Natural killer cell (primary cell): ENCODE data around the gene POU2F1. TPM values are rescaled to one million over a fixed set of nuclear protein-coding genes. Genes with fewer than 3 reads are reported as not detected.

ENCODE experiments used
- ATAC-seq, 3 donors: fragments of 150-1000 bp in 2 of 3; fragments of 200-7000 bp in 1 of 3; cut with Tn5 transposase; 1 replicate in 1 of 3; 2 replicates in 2 of 3; pipeline ENCODE4 v1.10.0; 2021; ENCODE audit warnings: mild to moderate bottlenecking in 2 of 3, moderate library complexity in 2 of 3
- DNase-seq, 2 donors: peaks; one replicate each; pipeline versions ENCODE4 v3.0.0 to v3.0.0-alpha.2; 2013 to 2021; ENCODE audit warnings: mixed read lengths in 1 of 2
- H3K27ac ChIP-seq: one replicate; pipeline ENCODE4 v1.5.1; 2013; ENCODE audit warnings: mild to moderate bottlenecking, low read length
- H3K27me3 ChIP-seq: one replicate; pipeline ENCODE4 v1.6.1; 2013; ENCODE audit warnings: low read length; ENCODE audit not compliant: control insufficient read depth, insufficient read depth
- H3K36me3 ChIP-seq: one replicate; pipeline ENCODE4 v1.6.1; 2013; ENCODE audit warnings: low read length; ENCODE audit not compliant: control insufficient read depth, insufficient read depth
- H3K4me1 ChIP-seq: one replicate; pipeline ENCODE4 v1.6.1; 2013; ENCODE audit warnings: low read length; ENCODE audit not compliant: control insufficient read depth, insufficient read depth
- H3K4me3 ChIP-seq: one replicate; pipeline ENCODE4 v1.5.1; 2013; ENCODE audit warnings: low read length
- H3K9me3 ChIP-seq: one replicate; pipeline ENCODE4 v1.6.1; 2013; ENCODE audit warnings: low read length; ENCODE audit not compliant: control insufficient read depth, insufficient read depth
- H3K27ac Mint-ChIP-seq, 2 donors: one replicate each; pipeline ENCODE4 v1.8.0; 2022; ENCODE audit warnings: mild to moderate bottlenecking in 2 of 2, mixed read lengths in 2 of 2, moderate library complexity in 1 of 2
- H3K27me3 Mint-ChIP-seq, 2 donors: one replicate each; pipeline ENCODE4 v1.8.0; 2022; ENCODE audit warnings: low read depth in 2 of 2, mixed read lengths in 2 of 2
- H3K36me3 Mint-ChIP-seq: one replicate; pipeline ENCODE4 v1.8.0; 2022; ENCODE audit warnings: mixed read lengths
- H3K4me1 Mint-ChIP-seq, 2 donors: one replicate each; pipeline ENCODE4 v1.8.0; 2022; ENCODE audit warnings: mixed read lengths in 2 of 2
- H3K4me3 Mint-ChIP-seq: one replicate; pipeline ENCODE4 v1.8.0; 2022; ENCODE audit warnings: mild to moderate bottlenecking, moderate library complexity, mixed read lengths
- H3K9me3 Mint-ChIP-seq, 2 donors: one replicate each; pipeline ENCODE4 v1.8.0; 2022; ENCODE audit warnings: mixed read lengths in 2 of 2
- CTCF ChIP-seq: fragments of 200-600 bp; IDR thresholded peaks from one replicate; pipeline ENCODE4 v1.8.0; 2022; ENCODE audit warnings: antibody characterized with exemption
- WGBS: methylation state at CpG from one replicate; pipeline ENCODE4 v1.1.7; 2013; ENCODE audit warnings: missing lambda C conversion rate; ENCODE audit not compliant: insufficient coverage; 5-methylcytosine and 5-hydroxymethylcytosine counted together
- intact Hi-C: fragments of 100-400 bp; cut with micrococcal nuclease; formaldehyde crosslinking; loops from one replicate; pipeline ENCODE4 v1.14.2; 2022
- total RNA-seq, 4 donors: library from RNA; stranded (reverse); fragments of 120-200 nt in 1 of 4; gene quantifications; one replicate each; pipeline versions ENCODE4 v1.2.3 to v1.2.4, GENCODE V29; 2013 to 2022

The POU2F1 gene
- total RNA-seq = 10 to 100 TPM; 39.8 to 44.6 (median 40.9) TPM
- total RNA-seq (2013) = 24.0 TPM

GRCh38 chr1:167220537-167221125 lies at the start of gene POU2F1:
POU2F1 (plus strand) TSS chr1:167220886; CDS start chr1:167220898, 12 bp downstream.
- TF ChIP-seq CTCF = peak; percentile 63

GRCh38 chr1:167171286-167171929 lies 49.3 kb upstream of the POU2F1 start:
- Histone ChIP-seq H3K4me1 (no peaks in the 10 kb centered on the region), H3K9me3 (no peaks in the 10 kb centered on the region), H3K27ac (no peak overlapping the region), H3K27me3 (no peaks in the 10 kb centered on the region), H3K4me3 (no peak overlapping the region), H3K36me3 (no peaks in the 10 kb centered on the region)
- H3K4me3 Mint-ChIP-seq = no peak overlapping the region
- TF ChIP-seq CTCF = no peak
- H3K4me1 Mint-ChIP-seq = no peaks in the 10 kb centered on the region
- DNase-seq (no peak), ATAC-seq (no peak)
- H3K36me3 Mint-ChIP-seq = no peaks in the 10 kb centered on the region
- peaks cover 22 to 58% of the 10 kb centered on the region in 2 donors for H3K27me3 Mint-ChIP-seq
- H3K27ac Mint-ChIP-seq = no peak overlapping the region
- WGBS = 93% methylated on average over 7 of the region's 7 CpGs
- no peaks in the 10 kb centered on the region for H3K9me3 Mint-ChIP-seq
- intact Hi-C loops = no loop called here

More at GRCh38 chr1:167220537-167221125, at the start of gene POU2F1:
- intact Hi-C loops = loop anchor here (2.0 to 5.0 kb wide), 4 partner anchors 154 to 344 kb away; partner anchors contain the start of genes CD247 and TADA1
- H3K9me3 Mint-ChIP-seq = no peaks in the 10 kb centered on the region
- WGBS = under 1% methylated on average over 47 of the region's 53 CpGs
- H3K36me3 Mint-ChIP-seq = no peaks in the 10 kb centered on the region
- H3K4me3 Mint-ChIP-seq = peak within 1 kb of the TSS; percentile 93
- peaks cover 46 to 48% of the 10 kb centered on the region in 2 donors for H3K4me1 Mint-ChIP-seq
- no peaks in the 10 kb centered on the region for H3K27me3 Mint-ChIP-seq
- no peaks in the 10 kb centered on the region for H3K9me3 ChIP-seq
- H3K36me3 ChIP-seq = no peaks in the 10 kb centered on the region
- peak within 1 kb of the TSS; percentile 97 for H3K27ac Mint-ChIP-seq
- H3K27ac ChIP-seq = peak within 1 kb of the TSS; percentile 95
- peak; percentile 77 to 95 (median 81) for ATAC-seq
- H3K27me3 ChIP-seq = no peaks in the 10 kb centered on the region
- peak within 1 kb of the TSS; percentile 98 for H3K4me3 ChIP-seq
- H3K4me1 ChIP-seq = peaks cover 11% of the 10 kb centered on the region
- peak; percentile 97 to 100 for DNase-seq

GRCh38 chr1:167173516-167174184 lies 47.0 kb upstream of the POU2F1 start:
- Mint-ChIP-seq H3K4me3 (no peak overlapping the region), H3K27ac (no peak overlapping the region), H3K36me3 (no peaks in the 10 kb centered on the region), H3K4me1 (no peaks in the 10 kb centered on the region), H3K27me3 (peaks cover 18 to 44% of the 10 kb centered on the region in 2 donors), H3K9me3 (no peaks in the 10 kb centered on the region)
- TF ChIP-seq CTCF = no peak
- Histone ChIP-seq H3K4me3 (no peak overlapping the region), H3K4me1 (no peaks in the 10 kb centered on the region), H3K9me3 (no peaks in the 10 kb centered on the region), H3K36me3 (no peaks in the 10 kb centered on the region), H3K27ac (no peak overlapping the region), H3K27me3 (no peaks in the 10 kb centered on the region)
- DNase-seq = no peak
- 90% methylated on average over 5 of the region's 5 CpGs for WGBS
- ATAC-seq = no peak
- intact Hi-C loops = no loop called here
